ENCODE results near the gene LRRC55.

Gene LRRC55

GRCh38 chr11:57153448-57153847 lies 28.3 kb upstream of the LRRC55 start:
- Histone ChIP-seq H3K79me2 (ENCODE audit: control insufficient read depth, insufficient read depth, low read length, poor library complexity) (no peaks in the 10 kb centered on the region), H3K9ac (ENCODE audit: low read length) (no peak overlapping the region), H3K36me3 (ENCODE audit: control insufficient read depth in 1 of 2, insufficient read depth in 2 of 2, low read length in 2 of 2) (no peaks in the 10 kb centered on the region), H2BK5ac (ENCODE audit: low read depth, low read length, poor library complexity) (no peak overlapping the region), H4K12ac (ENCODE audit: low read depth, low read length) (no peak overlapping the region), H2BK12ac (ENCODE audit: low read length) (no peak overlapping the region), H3K23ac (ENCODE audit: low read length) (peak overlapping the region; percentile 25), H2AFZ (ENCODE audit: insufficient read depth, low read length, poor library complexity) (no peak overlapping the region), H3K27ac (ENCODE audit: low read depth, low read length) (no peak overlapping the region), H3K79me1 (ENCODE audit: low read length) (peaks cover 5% of the 10 kb centered on the region), H3K14ac (ENCODE audit: low read length) (no peak overlapping the region), H4K91ac (ENCODE audit: low read depth, low read length) (no peak overlapping the region), H3K27me3 (ENCODE audit: insufficient read depth, low read length) (no peaks in the 10 kb centered on the region), H3K4me3 (ENCODE audit: low read depth, low read length) (no peak overlapping the region), H2AK5ac (ENCODE audit: low read length) (no peak overlapping the region), H3K4me1 (ENCODE audit: control insufficient read depth in 1 of 2, insufficient read depth in 2 of 2, low read length in 2 of 2) (peaks cover 5 to 16% of the 10 kb centered on the region in 2 experiments), H3K4me2 (ENCODE audit: low read length) (no peak overlapping the region), H3K18ac (ENCODE audit: low read length) (no peak overlapping the region), H3K9me3 (ENCODE audit: insufficient read depth, low read depth, low read length) (peaks cover 2% of the 10 kb centered on the region), H2BK120ac (ENCODE audit: insufficient read depth, low read length, poor library complexity) (no peak overlapping the region), H3K4ac (ENCODE audit: low read depth, low read length) (no peak overlapping the region), H4K8ac (ENCODE audit: low read depth, low read length) (no peak overlapping the region)
- no peak for DNase-seq

GRCh38 chr11:57154739-57155138 lies 27.0 kb upstream of the LRRC55 start:
- no peaks in the 10 kb centered on the region for H3K36me3 ChIP-seq (ENCODE audit: control insufficient read depth in 1 of 2, insufficient read depth in 2 of 2, low read length in 2 of 2)
- no peak overlapping the region for H2BK120ac ChIP-seq (ENCODE audit: insufficient read depth, low read length, poor library complexity)
- no peak overlapping the region for H3K4me2 ChIP-seq (ENCODE audit: low read length)
- no peak overlapping the region for H2AFZ ChIP-seq (ENCODE audit: insufficient read depth, low read length, poor library complexity)
- H3K18ac ChIP-seq (ENCODE audit: low read length), result no peak overlapping the region
- no peaks in the 10 kb centered on the region for H3K79me2 ChIP-seq (ENCODE audit: control insufficient read depth, insufficient read depth, low read length, poor library complexity)
- no peak overlapping the region for H3K23ac ChIP-seq (ENCODE audit: low read length)
- no peak overlapping the region for H3K14ac ChIP-seq (ENCODE audit: low read length)
- no peak overlapping the region for H2AK5ac ChIP-seq (ENCODE audit: low read length)
- no peak overlapping the region for H4K91ac ChIP-seq (ENCODE audit: low read depth, low read length)
- peak in 1 of 2 donors; percentile 49 for DNase-seq
- H3K27me3 ChIP-seq (ENCODE audit: insufficient read depth, low read length), result no peaks in the 10 kb centered on the region
- peaks cover 5 to 16% of the 10 kb centered on the region in 2 experiments for H3K4me1 ChIP-seq (ENCODE audit: control insufficient read depth in 1 of 2, insufficient read depth in 2 of 2, low read length in 2 of 2)
- H4K12ac ChIP-seq (ENCODE audit: low read depth, low read length), result no peak overlapping the region
- H3K4ac ChIP-seq (ENCODE audit: low read depth, low read length), result no peak overlapping the region
- H3K4me3 ChIP-seq (ENCODE audit: low read depth, low read length), result no peak overlapping the region
- no peak overlapping the region for H3K9ac ChIP-seq (ENCODE audit: low read length)
- H2BK12ac ChIP-seq (ENCODE audit: low read length), result no peak overlapping the region
- peaks cover 2% of the 10 kb centered on the region for H3K9me3 ChIP-seq (ENCODE audit: insufficient read depth, low read depth, low read length)
- WGBS (ENCODE audit: extremely low coverage, insufficient coverage, insufficient read length), result no CpG with 5 or more reads among the region's 2 CpGs
- H3K79me1 ChIP-seq (ENCODE audit: low read length), result peaks cover 5% of the 10 kb centered on the region
- H3K27ac ChIP-seq (ENCODE audit: low read depth, low read length), result no peak overlapping the region
- no peak overlapping the region for H4K8ac ChIP-seq (ENCODE audit: low read depth, low read length)
- H2BK5ac ChIP-seq (ENCODE audit: low read depth, low read length, poor library complexity), result no peak overlapping the region

- DNase-seq, result peak; percentile 63 to 81
- no peak overlapping the region for H2AFZ ChIP-seq (ENCODE audit: insufficient read depth, low read length, poor library complexity)
- no peak overlapping the region for H2BK120ac ChIP-seq (ENCODE audit: insufficient read depth, low read length, poor library complexity)
- H2AK5ac ChIP-seq (ENCODE audit: low read length), result no peak overlapping the region
- H3K27me3 ChIP-seq (ENCODE audit: insufficient read depth, low read length), result no peaks in the 10 kb centered on the region
- no peak overlapping the region for H4K8ac ChIP-seq (ENCODE audit: low read depth, low read length)
- no peak overlapping the region for H4K12ac ChIP-seq (ENCODE audit: low read depth, low read length)
- H3K4ac ChIP-seq (ENCODE audit: low read depth, low read length), result no peak overlapping the region
- no peaks in the 10 kb centered on the region for H3K36me3 ChIP-seq (ENCODE audit: control insufficient read depth in 1 of 2, insufficient read depth in 2 of 2, low read length in 2 of 2)
- no peak overlapping the region for H3K9ac ChIP-seq (ENCODE audit: low read length)
- H3K4me1 ChIP-seq (ENCODE audit: control insufficient read depth in 1 of 2, insufficient read depth in 2 of 2, low read length in 2 of 2), result peaks cover 5 to 16% of the 10 kb centered on the region in 2 experiments
- H3K18ac ChIP-seq (ENCODE audit: low read length), result no peak overlapping the region
- peak overlapping the region; percentile 1 for H2BK12ac ChIP-seq (ENCODE audit: low read length)
- H3K9me3 ChIP-seq (ENCODE audit: insufficient read depth, low read depth, low read length), result peaks cover 2% of the 10 kb centered on the region
- no peak overlapping the region for H3K23ac ChIP-seq (ENCODE audit: low read length)
- WGBS (ENCODE audit: extremely low coverage, insufficient coverage, insufficient read length), result no CpG with 5 or more reads among the region's 1 CpG
- no peak overlapping the region for H3K27ac ChIP-seq (ENCODE audit: low read depth, low read length)
- H3K14ac ChIP-seq (ENCODE audit: low read length), result no peak overlapping the region
- H2BK5ac ChIP-seq (ENCODE audit: low read depth, low read length, poor library complexity), result no peak overlapping the region
- no peak overlapping the region for H3K4me3 ChIP-seq (ENCODE audit: low read depth, low read length)
- H4K91ac ChIP-seq (ENCODE audit: low read depth, low read length), result no peak overlapping the region
- peak overlapping the region; percentile 11 for H3K4me2 ChIP-seq (ENCODE audit: low read length)
- no peaks in the 10 kb centered on the region for H3K79me2 ChIP-seq (ENCODE audit: control insufficient read depth, insufficient read depth, low read length, poor library complexity)
- H3K79me1 ChIP-seq (ENCODE audit: low read length), result peaks cover 5% of the 10 kb centered on the region
Measured at GRCh38 chr11:57155400-57155799, 26.4 kb upstream of the LRRC55 start.

- Histone ChIP-seq H3K79me2 (ENCODE audit: control insufficient read depth, insufficient read depth, low read length, poor library complexity) (no peaks in the 10 kb centered on the region), H3K27me3 (ENCODE audit: insufficient read depth, low read length) (no peaks in the 10 kb centered on the region), H3K9ac (ENCODE audit: low read length) (no peak overlapping the region), H3K4me1 (ENCODE audit: control insufficient read depth in 1 of 2, insufficient read depth in 2 of 2, low read length in 2 of 2) (peaks cover 5 to 10% of the 10 kb centered on the region in 2 experiments), H4K91ac (ENCODE audit: low read depth, low read length) (peak overlapping the region; percentile 65), H4K8ac (ENCODE audit: low read depth, low read length) (peak overlapping the region; percentile 51), H2BK12ac (ENCODE audit: low read length) (no peak overlapping the region), H2AK5ac (ENCODE audit: low read length) (no peak overlapping the region), H3K36me3 (ENCODE audit: control insufficient read depth in 1 of 2, insufficient read depth in 2 of 2, low read length in 2 of 2) (no peaks in the 10 kb centered on the region), H3K27ac (ENCODE audit: low read depth, low read length) (peak overlapping the region; percentile 38), H3K23ac (ENCODE audit: low read length) (no peak overlapping the region), H3K4me2 (ENCODE audit: low read length) (peak overlapping the region; percentile 44), H3K79me1 (ENCODE audit: low read length) (peaks cover 5% of the 10 kb centered on the region), H3K14ac (ENCODE audit: low read length) (no peak overlapping the region), H2BK5ac (ENCODE audit: low read depth, low read length, poor library complexity) (peak overlapping the region; percentile 29), H3K4ac (ENCODE audit: low read depth, low read length) (no peak overlapping the region), H3K9me3 (ENCODE audit: insufficient read depth, low read depth, low read length) (peaks cover 2% of the 10 kb centered on the region), H2BK120ac (ENCODE audit: insufficient read depth, low read length, poor library complexity) (no peak overlapping the region), H3K18ac (ENCODE audit: low read length) (peak overlapping the region; percentile 58), H2AFZ (ENCODE audit: insufficient read depth, low read length, poor library complexity) (no peak overlapping the region), H3K4me3 (ENCODE audit: low read depth, low read length) (no peak overlapping the region), H4K12ac (ENCODE audit: low read depth, low read length) (no peak overlapping the region)
- DNase-seq, result peak; percentile 49 to 73
- no CpG with 5 or more reads among the region's 10 CpGs for WGBS (ENCODE audit: extremely low coverage, insufficient coverage, insufficient read length)
Measured at GRCh38 chr11:57155838-57156607, 25.7 kb upstream of the LRRC55 start.
